Measurements from ENCODE around the gene AQP7. TPM values are rescaled to one million over a fixed set of nuclear protein-coding genes. Genes with fewer than 3 reads are reported as not detected.

The AQP7 gene
- polyA plus RNA-seq, 2 donors: 0.54 to 2.6 TPM

DNA sequence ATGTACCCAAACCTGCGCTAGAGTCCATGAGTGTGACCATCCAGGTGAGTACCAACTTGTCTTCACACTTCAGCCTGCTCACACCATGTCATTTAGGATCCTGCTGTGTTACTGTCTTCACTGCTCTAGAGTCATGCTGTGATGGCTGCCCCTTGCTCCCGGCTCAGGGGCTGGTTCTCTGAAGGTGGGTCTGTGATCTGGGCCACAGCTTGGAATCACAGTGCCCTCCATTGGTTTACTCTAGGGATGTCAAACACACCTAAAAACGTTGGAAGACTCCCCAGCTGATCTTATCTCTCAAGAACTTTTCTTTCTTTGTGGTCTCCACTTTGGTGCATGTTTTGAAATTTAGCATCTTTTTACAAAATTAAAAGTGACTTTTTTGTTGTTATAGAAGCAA, 58.2 kb downstream of the AQP7 start:
- H3K9me3 ChIP-seq (ENCODE audit: control insufficient read depth in 2 of 2, insufficient read depth in 1 of 2, low read depth in 1 of 2, low read length in 1 of 2): peaks cover 0 to 2% of the 10 kb centered on the region in 2 donors
- peaks cover 7 to 29% of the 10 kb centered on the region in 2 donors for H3K36me3 ChIP-seq (ENCODE audit: control insufficient read depth in 2 of 2, insufficient read depth in 2 of 2, low read length in 1 of 2)
- H3K27ac ChIP-seq (ENCODE audit: low read depth in 2 of 2, low read length in 1 of 2): no peak overlapping the region
- H3K27me3 ChIP-seq (ENCODE audit: control insufficient read depth in 1 of 2, insufficient read depth in 2 of 2, low read length in 2 of 2): no peaks in the 10 kb centered on the region
- no peak overlapping the region for H3K4me3 ChIP-seq (ENCODE audit: low read depth in 1 of 2, low read length in 2 of 2)
- no peaks in the 10 kb centered on the region for H3K4me1 ChIP-seq (ENCODE audit: control insufficient read depth in 2 of 2, insufficient read depth in 2 of 2, low read length in 1 of 2)
- 81 to 83% methylated on average over 3 of the region's 3 CpGs for WGBS, 2 donors

DNA sequence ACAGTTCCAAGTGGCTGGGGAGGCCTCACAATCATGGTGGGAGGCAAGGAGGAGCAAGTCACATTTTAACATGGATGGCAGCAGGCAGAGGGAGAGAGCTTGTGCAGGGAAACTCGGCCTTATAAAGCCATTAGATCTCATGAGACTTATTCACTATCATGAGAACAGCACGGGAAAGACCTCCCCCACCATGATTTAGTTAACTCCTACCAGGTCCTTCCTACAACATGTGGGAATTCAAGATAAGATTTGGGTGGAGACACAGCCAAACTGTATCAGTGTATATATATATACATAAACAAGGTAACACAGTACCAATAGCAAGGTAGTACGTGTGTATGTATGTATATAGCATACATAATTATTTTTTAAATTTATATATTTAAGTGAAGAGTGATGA, 61.2 kb downstream of the AQP7 start:
- peaks cover 6 to 17% of the 10 kb centered on the region in 2 donors for H3K36me3 ChIP-seq (ENCODE audit: control insufficient read depth in 2 of 2, insufficient read depth in 2 of 2, low read length in 1 of 2)
- no peak overlapping the region for H3K4me3 ChIP-seq (ENCODE audit: low read depth in 1 of 2, low read length in 2 of 2)
- no peaks in the 10 kb centered on the region for H3K27me3 ChIP-seq (ENCODE audit: control insufficient read depth in 1 of 2, insufficient read depth in 2 of 2, low read length in 2 of 2)
- WGBS, 2 donors: 93 to 97% methylated on average over 3 of the region's 3 CpGs
- peaks cover 0 to 2% of the 10 kb centered on the region in 2 donors for H3K9me3 ChIP-seq (ENCODE audit: control insufficient read depth in 2 of 2, insufficient read depth in 1 of 2, low read depth in 1 of 2, low read length in 1 of 2)
- H3K27ac ChIP-seq (ENCODE audit: low read depth in 2 of 2, low read length in 1 of 2): no peak overlapping the region
- no peaks in the 10 kb centered on the region for H3K4me1 ChIP-seq (ENCODE audit: control insufficient read depth in 2 of 2, insufficient read depth in 2 of 2, low read length in 1 of 2)

DNA sequence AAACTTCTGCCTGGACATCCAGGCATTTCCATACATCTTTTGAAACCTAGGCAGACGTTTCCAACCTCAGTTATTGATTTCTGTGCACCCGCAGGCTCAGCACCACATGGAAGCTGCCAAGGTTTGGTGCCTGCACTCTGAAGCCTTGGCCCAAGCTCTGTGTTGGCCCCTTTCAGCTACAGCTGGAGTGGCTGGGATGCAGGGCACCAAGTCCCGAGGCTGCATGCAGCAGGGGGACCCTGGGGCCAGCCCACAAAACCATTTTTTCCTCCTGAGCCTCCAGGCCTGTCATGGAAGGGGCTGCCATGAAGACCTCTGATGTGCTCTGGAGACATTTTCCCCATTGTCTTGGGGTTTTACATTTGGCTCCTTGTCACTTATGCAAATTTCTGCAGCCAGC, 62.2 kb downstream of the AQP7 start:
- no peak overlapping the region for H3K27ac ChIP-seq (ENCODE audit: low read depth in 2 of 2, low read length in 1 of 2)
- no peaks in the 10 kb centered on the region for H3K27me3 ChIP-seq (ENCODE audit: control insufficient read depth in 1 of 2, insufficient read depth in 2 of 2, low read length in 2 of 2)
- no peak overlapping the region for H3K4me3 ChIP-seq (ENCODE audit: low read depth in 1 of 2, low read length in 2 of 2)
- peaks cover 0 to 2% of the 10 kb centered on the region in 2 donors for H3K9me3 ChIP-seq (ENCODE audit: control insufficient read depth in 2 of 2, insufficient read depth in 1 of 2, low read depth in 1 of 2, low read length in 1 of 2)
- peaks cover 6 to 14% of the 10 kb centered on the region in 2 donors for H3K36me3 ChIP-seq (ENCODE audit: control insufficient read depth in 2 of 2, insufficient read depth in 2 of 2, low read length in 1 of 2)
- WGBS, 2 donors: 96 to 98% methylated on average over 3 of the region's 3 CpGs
- no peaks in the 10 kb centered on the region for H3K4me1 ChIP-seq (ENCODE audit: control insufficient read depth in 2 of 2, insufficient read depth in 2 of 2, low read length in 1 of 2)

Other genes starting within 250 kb of the AQP7 start
- gene B4GALT1, start 235.2 kb downstream of the AQP7 start, polyA plus RNA-seq: 10 to 100 TPM; 26.0 to 29.2 TPM
- gene SPINK4, start 162.4 kb downstream of the AQP7 start, polyA plus RNA-seq: not detected
- gene BAG1, start 137.9 kb downstream of the AQP7 start, polyA plus RNA-seq: 100 to 1,000 TPM in 1 of 2 donors, 10 to 100 TPM in 1; 63.5 to 102 TPM
- 10 to 100 TPM; 59.9 to 64.2 TPM for gene CHMP5, start 137.5 kb downstream of the AQP7 start, polyA plus RNA-seq
- 10 to 100 TPM; 13.0 to 17.2 TPM for gene NFX1, start 112.1 kb downstream of the AQP7 start, polyA plus RNA-seq
- 1,000 to 10,000 TPM in 1 of 2 donors, 100 to 1,000 TPM in 1; 933 to 1,009 TPM for gene AQP3, start 45.0 kb upstream of the AQP7 start, polyA plus RNA-seq
- gene NOL6, start 71.4 kb upstream of the AQP7 start, polyA plus RNA-seq: 10 to 100 TPM; 25.2 to 29.2 TPM
- 1 to 10 TPM; 1.6 to 7.2 TPM for gene ANKRD18B, start 121.7 kb upstream of the AQP7 start, polyA plus RNA-seq